Muscle layer of colon (tissue), 2 donors: ENCODE data around the gene KCNIP1.

Experiments used
- H3K27ac ChIP-seq: one replicate; pipeline ENCODE4 v1.7.0; 2013; ENCODE audit warnings: low read depth, mild to moderate bottlenecking, low read length, moderate library complexity
- H3K27me3 ChIP-seq, 2 donors: one replicate each; pipeline ENCODE4 v1.7.0; 2013; ENCODE audit warnings: low read length in 2 of 2, mild to moderate bottlenecking in 2 of 2; ENCODE audit not compliant: insufficient read depth in 2 of 2, control insufficient read depth in 1 of 2
- H3K36me3 ChIP-seq: one replicate; pipeline ENCODE4 v1.7.0; 2013; ENCODE audit warnings: mild to moderate bottlenecking, low read length; ENCODE audit not compliant: insufficient read depth
- H3K4me1 ChIP-seq: one replicate; pipeline ENCODE4 v1.7.0; 2013; ENCODE audit warnings: mild to moderate bottlenecking, low read length; ENCODE audit not compliant: insufficient read depth
- H3K4me3 ChIP-seq, 2 donors: one replicate each; pipeline ENCODE4 v1.7.0; 2013; ENCODE audit warnings: low read length in 2 of 2, low read depth in 1 of 2, mild to moderate bottlenecking in 1 of 2, moderate library complexity in 1 of 2
- H3K9ac ChIP-seq: one replicate; pipeline ENCODE4 v1.7.0; 2013; ENCODE audit warnings: low read length
- H3K9me3 ChIP-seq: one replicate; pipeline ENCODE4 v1.7.0; 2013; ENCODE audit warnings: mild to moderate bottlenecking, low read length
- donor health status: abdominal sarcoma.
- donor health status: Adenocarcinoma of cecum.

Gene KCNIP1

GRCh38 chr5:170503990-170504596, at the start of gene KCNIP1:
Gene KCNIP1 (plus strand): TSS chr5:170504020.
- Histone ChIP-seq H3K27me3 (peaks cover 0 to 22% of the 10 kb centered on the region in 2 donors), H3K9ac (no peak within 1 kb of the TSS), H3K27ac (no peak within 1 kb of the TSS), H3K4me3 (no peak within 1 kb of the TSS), H3K4me1 (no peaks in the 10 kb centered on the region), H3K9me3 (no peaks in the 10 kb centered on the region), H3K36me3 (no peaks in the 10 kb centered on the region)

- no peaks in the 10 kb centered on the region for H3K27me3 ChIP-seq
- no peaks in the 10 kb centered on the region for H3K9me3 ChIP-seq
- no peak overlapping the region for H3K4me3 ChIP-seq
- H3K36me3 ChIP-seq, result no peaks in the 10 kb centered on the region
- no peaks in the 10 kb centered on the region for H3K4me1 ChIP-seq
- H3K9ac ChIP-seq, result no peak overlapping the region
- no peak overlapping the region for H3K27ac ChIP-seq
Observed at GRCh38 chr5:170463426-170463825, 40.4 kb upstream of the KCNIP1 start.

GRCh38 chr5:170464280-170465127, 39.3 kb upstream of the KCNIP1 start:
- H3K27me3 ChIP-seq, result no peaks in the 10 kb centered on the region
- no peaks in the 10 kb centered on the region for H3K9me3 ChIP-seq
- no peaks in the 10 kb centered on the region for H3K36me3 ChIP-seq
- H3K27ac ChIP-seq, result no peak overlapping the region
- no peaks in the 10 kb centered on the region for H3K4me1 ChIP-seq
- no peak overlapping the region for H3K9ac ChIP-seq
- H3K4me3 ChIP-seq, result no peak overlapping the region

- H3K27me3 ChIP-seq, result no peaks in the 10 kb centered on the region
- H3K36me3 ChIP-seq, result no peaks in the 10 kb centered on the region
- no peak overlapping the region for H3K27ac ChIP-seq
- no peaks in the 10 kb centered on the region for H3K4me1 ChIP-seq
- H3K9ac ChIP-seq, result no peak overlapping the region
- no peak overlapping the region for H3K4me3 ChIP-seq
- H3K9me3 ChIP-seq, result no peaks in the 10 kb centered on the region
Observed at GRCh38 chr5:170466553-170466952, 37.3 kb upstream of the KCNIP1 start.

GRCh38 chr5:170466988-170467707, 36.7 kb upstream of the KCNIP1 start:
- Histone ChIP-seq H3K27me3 (no peaks in the 10 kb centered on the region), H3K27ac (no peak overlapping the region), H3K4me3 (no peak overlapping the region), H3K9me3 (no peaks in the 10 kb centered on the region), H3K9ac (no peak overlapping the region), H3K36me3 (no peaks in the 10 kb centered on the region), H3K4me1 (no peaks in the 10 kb centered on the region)

GRCh38 chr5:170468633-170469285, 35.1 kb upstream of the KCNIP1 start:
- no peaks in the 10 kb centered on the region for H3K4me1 ChIP-seq

GRCh38 chr5:170469414-170469813, 34.4 kb upstream of the KCNIP1 start:
- H3K27me3 ChIP-seq, result no peaks in the 10 kb centered on the region
- no peak overlapping the region for H3K27ac ChIP-seq
- H3K9ac ChIP-seq, result no peak overlapping the region
- H3K9me3 ChIP-seq, result no peaks in the 10 kb centered on the region
- no peaks in the 10 kb centered on the region for H3K36me3 ChIP-seq
- H3K4me1 ChIP-seq, result no peaks in the 10 kb centered on the region
- no peak overlapping the region for H3K4me3 ChIP-seq

More at GRCh38 chr5:170468633-170469285, 35.1 kb upstream of the KCNIP1 start:
- Histone ChIP-seq H3K27ac (no peak overlapping the region), H3K9ac (no peak overlapping the region), H3K27me3 (no peaks in the 10 kb centered on the region), H3K4me3 (no peak overlapping the region), H3K36me3 (no peaks in the 10 kb centered on the region), H3K9me3 (no peaks in the 10 kb centered on the region)

GRCh38 chr5:170470275-170470674, 33.5 kb upstream of the KCNIP1 start:
- Histone ChIP-seq H3K4me3 (no peak overlapping the region), H3K27ac (no peak overlapping the region), H3K4me1 (no peaks in the 10 kb centered on the region), H3K9me3 (no peaks in the 10 kb centered on the region), H3K27me3 (no peaks in the 10 kb centered on the region), H3K36me3 (no peaks in the 10 kb centered on the region), H3K9ac (no peak overlapping the region)

- Histone ChIP-seq H3K4me1 (no peaks in the 10 kb centered on the region), H3K4me3 (no peak overlapping the region), H3K27me3 (no peaks in the 10 kb centered on the region), H3K27ac (no peak overlapping the region), H3K9ac (no peak overlapping the region), H3K36me3 (no peaks in the 10 kb centered on the region), H3K9me3 (no peaks in the 10 kb centered on the region)
Observed at GRCh38 chr5:170470808-170471404, 32.9 kb upstream of the KCNIP1 start.

GRCh38 chr5:170471551-170472178, 32.2 kb upstream of the KCNIP1 start:
- H3K36me3 ChIP-seq, result no peaks in the 10 kb centered on the region
- H3K4me1 ChIP-seq, result no peaks in the 10 kb centered on the region
- no peak overlapping the region for H3K4me3 ChIP-seq
- H3K27ac ChIP-seq, result no peak overlapping the region
- H3K27me3 ChIP-seq, result no peaks in the 10 kb centered on the region
- H3K9ac ChIP-seq, result no peak overlapping the region
- H3K9me3 ChIP-seq, result no peaks in the 10 kb centered on the region
